GM23338 (cell line): ENCODE data around the gene DEFB131A.
"Not testable (repeated sequence)": the region's sequence is repeated elsewhere in the genome, so short reads cannot be mapped to it uniquely, and the experiment has no call there.

Experiments
- CTCF ChIP-seq, 2 experiments: fragments of 200-600 bp in 1 of 2; sonication (generic) in 1 of 2; conservative IDR thresholded peaks; 2 replicates each; pipeline versions ENCODE4 v1.5.1 to v1.6.1; 2016 to 2017; ENCODE audit warnings: antibody characterized with exemption in 2 of 2, low read depth in 2 of 2, mild to moderate bottlenecking in 2 of 2, moderate library complexity in 1 of 2
- EZH2 ChIP-seq: fragments of 200-600 bp; sonication (generic); IDR thresholded peaks from one replicate; pipeline ENCODE4 v1.8.0; 2017; ENCODE audit warnings: antibody characterized with exemption, mild to moderate bottlenecking, low read depth; ENCODE audit not compliant: unreplicated experiment
- EZH2phosphoT487 ChIP-seq: fragments of 200-600 bp; sonication (generic); IDR thresholded peaks from one replicate; pipeline ENCODE4 v1.8.1; 2018; ENCODE audit warnings: antibody characterized with exemption; ENCODE audit not compliant: unreplicated experiment
- JUNB ChIP-seq: IDR thresholded peaks from one replicate; pipeline ENCODE4 v1.6.1; 2016; ENCODE audit warnings: antibody characterized with exemption; ENCODE audit not compliant: unreplicated experiment
- NANOG ChIP-seq: IDR thresholded peaks from 2 replicates; pipeline ENCODE4 v1.6.1; 2016; ENCODE audit warnings: antibody characterized with exemption, borderline replicate concordance
- POLR2AphosphoS5 ChIP-seq: IDR thresholded peaks from 2 replicates; pipeline ENCODE4 v1.6.1; 2016; ENCODE audit warnings: antibody characterized with exemption, low read depth
- REST ChIP-seq: IDR thresholded peaks from one replicate; pipeline ENCODE4 v1.6.1; 2018; ENCODE audit warnings: antibody characterized with exemption; ENCODE audit not compliant: unreplicated experiment
- STAT1 ChIP-seq: IDR thresholded peaks from one replicate; pipeline ENCODE4 v1.6.1; 2016; ENCODE audit warnings: antibody characterized with exemption; ENCODE audit not compliant: unreplicated experiment
- ZNF331 ChIP-seq: fragments of 250-450 bp; sonication (Bioruptor Pico); IDR thresholded peaks from 2 replicates; pipeline ENCODE4 v1.5.0; 2020; ENCODE audit warnings: low read depth, mild to moderate bottlenecking, moderate library complexity

- not testable (repeated sequence) for TF ChIP-seq POLR2AphosphoS5; REST; CTCF (conservative IDR thresholded peaks at IDR 0.05; ENCODE audit: low read depth in 2 of 2); EZH2phosphoT487; EZH2; ZNF331 (CRISPR knock-in tag); NANOG; JUNB; STAT1
These were observed 38.4 kb upstream of the DEFB131A start for GRCh38 chr4:9405774-9406173.
